HG02981 (cell line): ENCODE data around the gene FRMD4A.

Experiments used
- ATAC-seq: cut with Tn5 transposase; IDR thresholded peaks from one replicate; pipeline ENCODE4 v1.9.1; 2021; ENCODE audit warnings: mild to moderate bottlenecking, moderate library complexity; ENCODE audit not compliant: unreplicated experiment

The FRMD4A gene

GRCh38 chr10:13741438-13741837, 589.3 kb downstream of the FRMD4A start:
- no peak for ATAC-seq

GRCh38 chr10:13740461-13740860, 590.3 kb downstream of the FRMD4A start:
- no peak for ATAC-seq

DNA sequence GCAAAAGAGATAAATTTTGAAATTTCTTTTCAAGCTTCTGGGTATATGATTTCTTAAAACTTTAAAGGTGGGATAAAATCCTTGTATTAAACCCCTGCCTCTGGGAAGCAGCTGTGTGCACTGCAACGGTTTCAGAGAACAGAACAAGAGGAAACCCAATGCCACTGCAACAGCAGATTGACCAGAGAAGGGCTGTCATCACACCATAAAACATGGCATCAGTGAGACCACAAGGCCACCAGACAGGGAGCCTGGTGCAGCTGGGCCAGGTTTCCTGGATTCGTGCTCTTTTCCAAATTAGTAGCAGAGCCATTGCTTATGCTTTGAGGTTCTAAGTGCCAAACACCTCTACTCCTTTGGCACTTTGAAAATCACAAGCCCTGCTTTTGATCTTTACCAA, 591.5 kb downstream of the FRMD4A start:
- no peak for ATAC-seq

DNA sequence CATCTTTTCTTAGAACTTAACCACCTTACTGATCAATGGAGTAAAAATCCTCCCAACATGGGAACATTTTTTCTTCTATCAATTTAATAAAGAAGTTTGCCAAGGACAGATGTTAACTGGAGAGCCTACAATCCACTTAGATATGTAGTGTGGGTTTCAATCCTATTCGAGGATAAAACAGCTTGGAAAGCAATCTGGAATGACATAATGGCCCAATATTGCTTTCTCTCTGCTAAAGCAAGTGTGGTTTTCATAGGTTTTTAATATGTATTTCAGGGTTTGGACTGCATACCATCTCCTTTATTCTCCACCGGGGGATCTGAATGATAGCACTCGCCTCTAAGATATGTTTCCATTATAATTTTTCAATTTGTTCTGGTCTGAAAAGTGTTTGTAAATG, 594.2 kb downstream of the FRMD4A start:
- no peak for ATAC-seq

GRCh38 chr10:13734151-13734550, 596.6 kb downstream of the FRMD4A start:
- no peak for ATAC-seq

- ATAC-seq = no peak
These were observed 597.7 kb downstream of the FRMD4A start for GRCh38 chr10:13733071-13733470.

- ATAC-seq = no peak
These were observed 598.3 kb downstream of the FRMD4A start for GRCh38 chr10:13732465-13732881.

GRCh38 chr10:13731799-13732198, 598.9 kb downstream of the FRMD4A start:
- no peak for ATAC-seq

DNA sequence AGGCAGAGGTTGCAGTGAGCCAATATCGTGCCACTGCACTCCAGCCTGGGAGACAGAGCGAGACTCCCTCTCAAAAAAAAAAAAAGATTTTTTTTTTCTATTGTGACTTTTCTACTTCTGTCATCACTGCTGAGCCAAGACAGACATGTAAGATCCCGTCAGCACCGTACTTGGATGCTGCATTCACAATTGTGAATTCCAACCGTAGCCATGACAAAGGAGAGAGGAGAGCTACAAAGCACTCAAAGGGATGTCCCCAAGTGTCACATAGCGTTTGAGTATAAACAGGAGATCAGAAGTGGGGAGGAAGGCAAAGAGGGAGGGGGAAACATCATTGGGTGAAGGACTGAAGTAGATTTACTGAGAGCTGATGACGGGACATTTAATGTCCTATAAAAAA, 599.8 kb downstream of the FRMD4A start:
- ATAC-seq = no peak

DNA sequence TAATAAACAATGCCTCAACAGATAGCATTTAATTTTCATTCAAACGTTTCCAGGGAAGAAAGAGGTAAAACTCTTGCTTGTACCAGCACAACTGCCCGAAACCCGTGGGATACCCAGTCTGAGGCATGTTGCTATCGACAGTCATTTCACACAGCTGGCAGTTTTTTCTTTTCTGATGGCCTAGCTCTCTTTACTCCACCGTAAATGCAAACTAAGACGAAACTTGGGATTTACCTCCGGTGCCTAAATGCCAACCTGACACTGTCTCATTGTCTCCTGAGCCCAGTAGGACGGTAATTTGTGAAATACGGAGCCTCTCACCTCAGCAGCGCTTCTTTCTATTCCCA, 600.4 kb downstream of the FRMD4A start:
- no peak for ATAC-seq

DNA sequence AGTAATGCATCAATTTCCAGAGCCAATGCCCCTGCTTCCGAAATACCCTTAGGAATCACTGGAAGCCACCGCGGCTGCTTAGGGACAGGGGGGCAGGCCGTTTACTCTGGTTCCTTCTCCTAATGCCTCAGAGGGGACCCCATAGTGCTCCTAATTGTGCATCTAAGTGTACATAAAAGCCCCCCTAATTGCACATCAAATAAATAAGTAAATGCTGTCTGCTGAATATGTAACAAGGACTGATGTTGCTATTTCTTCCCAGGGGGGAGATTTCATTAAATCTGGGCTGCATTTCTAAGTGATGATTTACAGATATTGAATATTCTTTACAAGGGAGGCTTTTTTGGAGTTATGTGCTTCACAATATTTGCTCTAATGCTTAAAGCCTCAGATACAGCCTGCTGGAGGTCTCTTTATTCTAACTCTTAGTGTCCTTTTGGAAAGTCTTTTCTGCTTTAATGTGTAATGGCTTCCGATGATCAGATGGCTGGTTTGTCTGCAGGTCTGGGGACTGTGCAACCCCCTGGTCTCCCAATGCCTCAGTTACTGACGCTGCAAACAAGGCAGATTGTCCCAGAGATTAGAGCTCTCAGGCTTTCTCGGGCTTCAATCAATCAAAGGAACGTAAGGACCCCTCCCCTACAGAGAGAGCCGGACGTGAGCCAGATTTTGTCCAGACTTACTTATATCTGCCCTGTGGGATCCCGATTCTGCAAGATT, 601.0 kb downstream of the FRMD4A start:
- no peak for ATAC-seq

DNA sequence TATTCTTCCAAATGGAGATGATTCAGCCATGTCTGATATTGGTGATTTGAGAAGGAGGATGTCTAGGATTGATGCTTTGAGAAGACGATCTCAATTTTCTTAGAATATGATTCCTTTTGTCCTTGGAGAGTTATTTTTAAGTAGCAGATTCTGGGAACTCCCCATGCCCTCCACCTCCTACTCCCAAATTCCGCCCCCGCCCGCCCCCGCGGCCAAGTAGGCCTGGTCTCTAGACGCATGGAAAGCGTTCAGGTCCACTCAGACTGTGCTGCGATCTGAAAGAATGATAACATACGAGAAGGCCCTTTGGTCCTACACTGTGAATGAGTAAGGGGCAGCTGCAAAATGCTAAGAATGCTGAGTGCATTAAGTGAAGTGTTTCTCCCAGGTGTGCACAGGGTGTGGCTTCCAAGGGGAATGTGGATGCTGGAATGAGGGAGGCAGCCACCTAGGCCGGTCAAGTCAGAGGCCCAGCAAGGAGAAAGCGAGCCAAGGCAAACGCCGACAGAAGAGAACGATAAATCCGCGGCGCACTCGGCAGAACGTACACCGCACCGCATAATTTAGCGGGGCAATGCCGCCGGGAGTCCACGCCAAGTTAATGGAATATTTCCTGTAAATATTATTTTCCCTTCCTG, 601.7 kb downstream of the FRMD4A start:
- no peak for ATAC-seq

GRCh38 chr10:13725594-13725993, 605.1 kb downstream of the FRMD4A start:
- ATAC-seq = no peak

- no peak for ATAC-seq
These were observed 606.2 kb downstream of the FRMD4A start for GRCh38 chr10:13724484-13724883.

DNA sequence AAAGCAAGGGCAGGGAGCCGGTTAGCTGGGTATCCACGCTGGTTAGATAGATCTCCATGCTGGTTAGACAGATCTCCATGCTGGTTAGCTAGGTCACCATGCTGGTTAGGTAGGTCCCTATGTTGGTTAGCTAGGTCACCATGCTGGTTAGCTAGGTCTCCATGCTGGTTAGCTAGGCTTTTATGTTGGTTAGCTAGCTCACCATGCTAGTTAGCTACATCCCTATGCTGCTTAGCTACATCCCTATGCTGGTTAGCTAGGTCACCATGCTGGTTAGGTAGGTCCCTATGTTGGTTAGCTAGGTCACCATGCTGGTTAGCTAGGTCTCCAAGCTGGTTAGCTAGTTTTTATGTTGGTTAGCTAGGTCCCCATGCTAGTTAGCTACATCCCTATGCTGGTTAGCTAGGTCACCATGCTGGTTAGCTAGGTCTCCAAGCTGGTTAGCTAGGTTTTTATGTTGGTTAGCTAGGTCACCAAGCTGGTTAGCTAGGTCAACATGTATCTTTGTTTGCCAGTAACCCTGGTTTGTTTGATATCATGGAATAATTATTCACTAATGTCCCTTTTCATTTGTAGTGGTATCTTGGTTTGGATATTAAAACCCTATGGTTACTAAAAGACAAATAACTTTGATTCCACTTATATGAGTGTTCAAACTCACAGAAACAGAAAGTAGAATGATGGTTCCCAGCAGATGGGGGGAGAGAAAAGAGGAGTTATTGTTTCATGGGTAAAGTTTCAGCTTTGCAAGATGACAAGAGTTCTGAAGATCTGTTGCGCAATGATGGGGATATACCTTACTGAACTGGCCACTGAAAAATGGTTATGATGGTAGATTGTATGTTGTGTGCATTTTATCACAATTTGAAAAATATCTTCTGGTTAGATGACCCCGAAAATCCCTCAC, 607.7 kb downstream of the FRMD4A start:
- no peak for ATAC-seq

- no peak for ATAC-seq
These were observed 609.2 kb downstream of the FRMD4A start for GRCh38 chr10:13721486-13721885.

DNA sequence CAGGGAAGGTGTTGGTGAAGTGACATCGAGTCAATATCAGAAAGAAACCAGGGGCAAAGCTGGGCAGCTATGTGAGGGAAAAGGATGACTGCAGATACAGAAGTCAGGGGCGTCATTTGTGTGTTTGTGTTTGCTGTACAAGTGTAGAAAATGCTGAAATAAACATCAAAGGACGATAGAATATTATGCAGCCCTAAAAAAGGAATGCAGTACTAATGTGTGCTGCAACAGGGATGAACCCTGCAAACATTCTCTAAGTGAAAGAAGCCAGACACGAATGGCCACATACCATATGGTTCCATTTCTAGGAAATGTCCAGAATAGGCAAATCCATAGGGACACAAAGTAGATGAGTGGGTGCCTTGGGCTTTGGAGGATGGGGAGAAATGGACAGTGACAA, 610.0 kb downstream of the FRMD4A start:
- ATAC-seq = no peak

GRCh38 chr10:13719425-13719824, 611.3 kb downstream of the FRMD4A start:
- no peak for ATAC-seq

GRCh38 chr10:13718820-13719219, 611.9 kb downstream of the FRMD4A start:
- ATAC-seq = no peak

- ATAC-seq = no peak
These were observed 612.6 kb downstream of the FRMD4A start for GRCh38 chr10:13717936-13718772.

GRCh38 chr10:13717571-13717935, 613.2 kb downstream of the FRMD4A start:
- no peak for ATAC-seq
